Astrocyte (in vitro differentiated cells and primary cell): Measurements from ENCODE around the gene ATOH7. TPM values are rescaled to one million over a fixed set of nuclear protein-coding genes. Genes with fewer than 3 reads are reported as not detected.
A peak's percentile ranks its signal among the peaks of the same experiment; 100 is the strongest.

Experiments used
- DNase-seq: peaks from one replicate; pipeline ENCODE4 v3.0.0-alpha.2; 2010; ENCODE audit warnings: low read depth
- FAIRE-seq: peaks from 2 replicates; lab custom pipeline; 2011; peaks lifted over from hg19 to GRCh38; lab: Jason Lieb, UNC
- H2AFZ ChIP-seq: 2 replicates; pipeline ENCODE4 v1.6.0; 2012; ENCODE audit warnings: low read depth, low read length, inconsistent platforms
- H3K27ac ChIP-seq: 2 replicates; pipeline ENCODE4 v1.5.1; 2011; ENCODE audit warnings: low read depth, low read length, inconsistent platforms
- H3K27me3 ChIP-seq: 2 replicates; pipeline ENCODE4 v1.6.0; 2011; ENCODE audit warnings: low read length, inconsistent platforms; ENCODE audit not compliant: insufficient read depth
- H3K36me3 ChIP-seq: 2 replicates; pipeline ENCODE4 v1.5.1; 2011; ENCODE audit warnings: low read length, inconsistent platforms; ENCODE audit not compliant: insufficient read depth
- H3K4me1 ChIP-seq: 2 replicates; pipeline ENCODE4 v1.5.1; 2011; ENCODE audit warnings: low read length, inconsistent platforms; ENCODE audit not compliant: insufficient read depth
- H3K4me2 ChIP-seq: 2 replicates; pipeline ENCODE4 v1.6.0; 2012; ENCODE audit warnings: low read length, inconsistent platforms
- H3K4me3 ChIP-seq: 2 replicates; pipeline ENCODE4 v1.5.1; 2011; ENCODE audit warnings: low read depth, mild to moderate bottlenecking, low read length, inconsistent platforms; ENCODE audit not compliant: insufficient read depth
- H3K79me2 ChIP-seq: 2 replicates; pipeline ENCODE4 v1.6.0; 2012; ENCODE audit warnings: mild to moderate bottlenecking, low read length, inconsistent platforms; ENCODE audit not compliant: insufficient read depth
- H3K9ac ChIP-seq: 2 replicates; pipeline ENCODE4 v1.6.0; 2012; ENCODE audit warnings: mild to moderate bottlenecking, low read length, inconsistent platforms
- H3K9me3 ChIP-seq: 2 replicates; pipeline ENCODE4 v1.5.1; 2012; ENCODE audit warnings: low read depth, mild to moderate bottlenecking, low read length, inconsistent platforms; ENCODE audit not compliant: insufficient read depth
- H4K20me1 ChIP-seq: 2 replicates; pipeline ENCODE4 v1.6.0; 2012; ENCODE audit warnings: low read length, inconsistent platforms; ENCODE audit not compliant: insufficient read depth
- H3K27ac Mint-ChIP-seq: one replicate; pipeline ENCODE4 v1.8.0; 2021; ENCODE audit warnings: mild to moderate bottlenecking, mixed read lengths; ENCODE audit not compliant: unreplicated experiment
- H3K27me3 Mint-ChIP-seq: one replicate; pipeline ENCODE4 v1.8.0; 2021; ENCODE audit warnings: low read depth, mixed read lengths; ENCODE audit not compliant: unreplicated experiment
- H3K36me3 Mint-ChIP-seq: one replicate; pipeline ENCODE4 v1.8.0; 2021; ENCODE audit warnings: low read depth, mixed read lengths; ENCODE audit not compliant: unreplicated experiment
- H3K4me1 Mint-ChIP-seq: one replicate; pipeline ENCODE4 v1.8.0; 2021; ENCODE audit warnings: low read depth, mixed read lengths; ENCODE audit not compliant: unreplicated experiment
- H3K4me3 Mint-ChIP-seq: one replicate; pipeline ENCODE4 v1.8.0; 2021; ENCODE audit warnings: mild to moderate bottlenecking, moderate library complexity, mixed read lengths; ENCODE audit not compliant: unreplicated experiment
- H3K9me3 Mint-ChIP-seq: one replicate; pipeline ENCODE4 v1.8.0; 2021; ENCODE audit warnings: mild to moderate bottlenecking, mixed read lengths; ENCODE audit not compliant: unreplicated experiment
- EZH2 ChIP-seq: IDR thresholded peaks from 2 replicates; pipeline ENCODE4 v1.6.1; 2012; ENCODE audit warnings: mild to moderate bottlenecking, low read length, inconsistent platforms; ENCODE audit not compliant: insufficient read depth
- total RNA-seq: library from RNA; stranded (reverse); gene quantifications from 2 replicates; pipeline ENCODE4 v1.2.1, GENCODE V29; 2021
- TF ChIP-seq, protein P1 (sequence below): IDR thresholded peaks from 2 replicates; pipeline ENCODE4 v1.5.1; 2011; ENCODE audit warnings: low read depth, mild to moderate bottlenecking, inconsistent platforms, low read length, moderate library complexity; ENCODE audit not compliant: insufficient read depth

Gene ATOH7
- total RNA-seq, 1 donor from 2014 or later, result not detected

DNA sequence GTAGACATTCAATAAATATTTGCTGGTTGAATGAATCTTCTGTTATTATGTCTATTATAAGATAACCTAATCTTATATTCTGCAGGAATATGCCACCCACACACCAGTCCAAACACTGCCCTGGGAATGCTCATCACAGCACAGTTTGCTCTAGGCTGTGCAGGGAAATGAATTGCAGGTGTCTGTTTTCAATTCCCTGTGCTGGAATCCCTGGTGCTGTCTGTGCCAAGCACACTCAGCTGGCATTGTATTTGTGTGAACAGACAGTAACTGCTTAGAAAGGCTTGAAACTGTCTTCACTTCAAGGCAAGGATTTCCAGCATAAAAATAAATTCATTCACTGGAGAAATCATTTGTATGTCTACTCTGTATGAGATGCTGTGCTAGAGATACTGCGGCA is 20.2 kb downstream of the ATOH7 start:
- Mint-ChIP-seq H3K4me3 (no peak overlapping the region), H3K9me3 (no peaks in the 10 kb centered on the region), H3K27me3 (peaks cover 4% of the 10 kb centered on the region), H3K36me3 (no peaks in the 10 kb centered on the region), H3K27ac (no peak overlapping the region), H3K4me1 (no peaks in the 10 kb centered on the region)
- Histone ChIP-seq H2AFZ (no peak overlapping the region), H3K4me2 (no peak overlapping the region), H3K27me3 (no peaks in the 10 kb centered on the region), H3K9ac (no peak overlapping the region), H3K27ac (no peak overlapping the region), H3K79me2 (no peaks in the 10 kb centered on the region), H3K36me3 (no peaks in the 10 kb centered on the region), H4K20me1 (no peaks in the 10 kb centered on the region), H3K4me3 (no peak overlapping the region), H3K9me3 (no peaks in the 10 kb centered on the region), H3K4me1 (no peaks in the 10 kb centered on the region)
- no peak for TF ChIP-seq EZH2
- TF ChIP-seq, protein P1, sequence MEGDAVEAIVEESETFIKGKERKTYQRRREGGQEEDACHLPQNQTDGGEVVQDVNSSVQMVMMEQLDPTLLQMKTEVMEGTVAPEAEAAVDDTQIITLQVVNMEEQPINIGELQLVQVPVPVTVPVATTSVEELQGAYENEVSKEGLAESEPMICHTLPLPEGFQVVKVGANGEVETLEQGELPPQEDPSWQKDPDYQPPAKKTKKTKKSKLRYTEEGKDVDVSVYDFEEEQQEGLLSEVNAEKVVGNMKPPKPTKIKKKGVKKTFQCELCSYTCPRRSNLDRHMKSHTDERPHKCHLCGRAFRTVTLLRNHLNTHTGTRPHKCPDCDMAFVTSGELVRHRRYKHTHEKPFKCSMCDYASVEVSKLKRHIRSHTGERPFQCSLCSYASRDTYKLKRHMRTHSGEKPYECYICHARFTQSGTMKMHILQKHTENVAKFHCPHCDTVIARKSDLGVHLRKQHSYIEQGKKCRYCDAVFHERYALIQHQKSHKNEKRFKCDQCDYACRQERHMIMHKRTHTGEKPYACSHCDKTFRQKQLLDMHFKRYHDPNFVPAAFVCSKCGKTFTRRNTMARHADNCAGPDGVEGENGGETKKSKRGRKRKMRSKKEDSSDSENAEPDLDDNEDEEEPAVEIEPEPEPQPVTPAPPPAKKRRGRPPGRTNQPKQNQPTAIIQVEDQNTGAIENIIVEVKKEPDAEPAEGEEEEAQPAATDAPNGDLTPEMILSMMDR, result no peak
- FAIRE-seq (no peak), DNase-seq (no peak)

DNA sequence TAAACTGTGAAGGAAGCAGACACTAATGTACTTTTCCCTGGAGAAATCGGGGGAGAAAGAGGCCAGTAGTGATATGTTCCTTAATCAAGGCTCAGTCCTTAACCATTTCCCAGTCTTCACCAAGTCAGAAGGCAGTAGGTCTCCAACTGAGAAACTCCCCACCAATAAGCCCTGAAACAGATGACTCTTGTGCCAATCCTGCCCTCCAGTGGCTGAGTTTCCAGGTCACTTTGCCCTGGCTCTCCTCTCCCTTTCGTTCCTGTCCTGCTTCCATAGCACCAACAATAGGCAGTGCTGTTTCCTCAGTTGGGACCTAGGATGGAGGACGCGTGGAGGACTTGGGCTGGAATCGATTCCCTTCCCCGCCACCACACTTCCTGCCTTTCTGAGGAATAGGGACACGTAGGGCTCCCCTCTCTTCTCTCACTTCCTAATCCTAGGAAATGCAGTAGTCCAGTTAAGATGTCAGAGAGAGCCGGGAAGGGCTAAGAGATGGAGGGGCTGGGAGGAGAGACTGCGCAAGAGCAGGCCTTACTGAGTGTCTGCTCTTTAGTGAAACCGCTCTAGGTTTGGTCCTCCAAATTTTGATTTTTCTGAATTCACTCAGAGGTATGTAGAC is 23.4 kb downstream of the ATOH7 start:
- TF ChIP-seq EZH2, result no peak
- TF ChIP-seq, protein P1, result peak; percentile 57
- no peaks in the 10 kb centered on the region for H3K4me1 ChIP-seq
- FAIRE-seq (peak; percentile 58), DNase-seq (peak; percentile 55)
- no peaks in the 10 kb centered on the region for H3K9me3 ChIP-seq
- no peaks in the 10 kb centered on the region for H4K20me1 ChIP-seq
- H3K4me2 ChIP-seq, result no peak overlapping the region
- H3K9ac ChIP-seq, result no peak overlapping the region
- Mint-ChIP-seq H3K27me3 (peaks cover 4% of the 10 kb centered on the region), H3K4me3 (no peak overlapping the region), H3K36me3 (no peaks in the 10 kb centered on the region), H3K4me1 (no peaks in the 10 kb centered on the region), H3K27ac (no peak overlapping the region), H3K9me3 (no peaks in the 10 kb centered on the region)
- H2AFZ ChIP-seq, result peak overlapping the region; percentile 35
- no peaks in the 10 kb centered on the region for H3K79me2 ChIP-seq
- no peaks in the 10 kb centered on the region for H3K36me3 ChIP-seq
- H3K27ac ChIP-seq, result no peak overlapping the region
- no peaks in the 10 kb centered on the region for H3K27me3 ChIP-seq
- no peak overlapping the region for H3K4me3 ChIP-seq

DNA sequence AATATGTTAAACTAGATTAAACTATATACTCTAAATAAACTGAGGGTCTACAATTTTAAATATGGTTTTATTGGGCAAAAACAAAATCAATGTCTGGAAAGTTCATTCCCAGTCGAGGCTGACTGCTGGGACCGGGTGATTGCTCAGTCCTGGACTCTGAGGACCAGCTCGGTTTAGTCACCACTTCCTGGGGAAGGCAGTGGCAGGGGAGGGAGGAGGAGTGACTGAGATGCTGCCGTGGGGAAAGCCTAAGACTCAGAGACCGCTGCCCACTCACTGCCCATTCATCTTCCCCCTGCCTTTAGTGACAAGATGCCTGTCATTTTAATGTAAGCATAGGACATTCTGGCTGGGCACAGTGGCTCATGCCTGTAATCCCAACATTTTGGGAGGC is 29.0 kb downstream of the ATOH7 start:
- H3K27me3 ChIP-seq, result no peaks in the 10 kb centered on the region
- H3K79me2 ChIP-seq, result no peaks in the 10 kb centered on the region
- no peak overlapping the region for H2AFZ ChIP-seq
- H3K4me1 ChIP-seq, result peaks cover 4% of the 10 kb centered on the region
- peak; percentile 39 for FAIRE-seq
- Mint-ChIP-seq H3K27me3 (no peaks in the 10 kb centered on the region), H3K4me3 (no peak overlapping the region), H3K4me1 (peaks cover 6% of the 10 kb centered on the region), H3K27ac (peak overlapping the region; percentile 53), H3K9me3 (no peaks in the 10 kb centered on the region), H3K36me3 (no peaks in the 10 kb centered on the region)
- H3K27ac ChIP-seq, result no peak overlapping the region
- TF ChIP-seq, protein P1, result no peak
- TF ChIP-seq EZH2, result no peak
- no peaks in the 10 kb centered on the region for H3K36me3 ChIP-seq
- peak overlapping the region; percentile 65 for H3K4me2 ChIP-seq
- H3K4me3 ChIP-seq, result no peak overlapping the region
- H3K9ac ChIP-seq, result no peak overlapping the region
- peak; percentile 72 for DNase-seq
- no peaks in the 10 kb centered on the region for H3K9me3 ChIP-seq
- H4K20me1 ChIP-seq, result no peaks in the 10 kb centered on the region
